Central memory CD8-positive, alpha-beta T cell (primary cell): ENCODE measurements around the gene MIDN.

Source experiments
- ATAC-seq: fragments of 150-1000 bp; cut with Tn5 transposase; replicated peaks from 2 replicates; pipeline ENCODE4 v1.10.0; 2022; ENCODE audit warnings: mild to moderate bottlenecking, moderate FRiP score, moderate number of reproducible peaks; ENCODE audit not compliant: poor library complexity, severe bottlenecking; ENCODE audit errors: extremely low read depth
- DNase-seq, 2 donors: peaks; one replicate each; pipeline ENCODE4 v3.0.0; 2021; ENCODE audit warnings: low spot score in 2 of 2
- H3K27ac Mint-ChIP-seq: one replicate; pipeline ENCODE4 v1.8.0; 2022; ENCODE audit warnings: low read depth, mild to moderate bottlenecking, moderate library complexity, mixed read lengths
- H3K27me3 Mint-ChIP-seq: one replicate; pipeline ENCODE4 v1.8.0; 2022; ENCODE audit warnings: mixed read lengths
- H3K36me3 Mint-ChIP-seq: one replicate; pipeline ENCODE4 v1.8.0; 2022; ENCODE audit warnings: mild to moderate bottlenecking, moderate library complexity, mixed read lengths; ENCODE audit not compliant: insufficient read depth
- H3K4me1 Mint-ChIP-seq: one replicate; pipeline ENCODE4 v1.8.0; 2022; ENCODE audit warnings: mixed read lengths
- H3K4me3 Mint-ChIP-seq: one replicate; pipeline ENCODE4 v1.8.0; 2022; ENCODE audit warnings: mild to moderate bottlenecking, moderate library complexity, mixed read lengths
- H3K9me3 Mint-ChIP-seq: one replicate; pipeline ENCODE4 v1.8.0; 2022; ENCODE audit warnings: mixed read lengths

Gene MIDN

DNA sequence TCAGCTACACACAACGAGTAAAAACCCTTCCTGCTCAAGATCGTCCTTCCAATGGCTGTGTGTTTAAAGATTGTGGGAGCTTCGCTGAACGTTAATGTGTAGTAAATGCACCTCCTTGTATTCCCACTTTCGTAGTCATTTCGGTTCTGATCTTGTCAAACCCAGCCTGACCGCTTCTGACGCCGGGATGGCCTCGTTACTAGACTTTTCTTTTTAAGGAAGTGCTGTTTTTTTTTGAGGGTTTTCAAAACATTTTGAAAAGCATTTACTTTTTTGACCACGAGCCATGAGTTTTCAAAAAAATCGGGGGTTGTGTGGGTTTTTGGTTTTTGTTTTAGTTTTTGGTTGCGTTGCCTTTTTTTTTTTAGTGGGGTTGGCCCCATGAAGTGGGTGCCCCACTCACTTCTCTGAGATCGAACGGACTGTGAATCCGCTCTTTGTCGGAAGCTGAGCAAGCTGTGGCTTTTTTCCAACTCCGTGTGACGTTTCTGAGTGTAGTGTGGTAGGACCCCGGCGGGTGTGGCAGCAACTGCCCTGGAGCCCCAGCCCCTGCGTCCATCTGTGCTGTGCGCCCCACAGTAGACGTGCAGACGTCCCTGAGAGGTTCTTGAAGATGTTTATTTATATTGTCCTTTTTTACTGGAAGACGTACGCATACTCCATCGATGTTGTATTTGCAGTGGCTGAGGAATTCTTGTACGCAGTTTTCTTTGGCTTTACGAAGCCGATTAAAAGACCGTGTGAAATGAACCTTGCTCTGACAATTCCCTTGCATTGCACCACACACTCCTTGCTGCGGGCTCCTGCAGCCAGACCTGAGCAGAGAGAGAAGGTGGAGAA, 24.3 kb downstream of the MIDN start:
- peak overlapping the region; percentile 85 for H3K4me3 Mint-ChIP-seq
- peaks cover 67% of the 10 kb centered on the region for H3K36me3 Mint-ChIP-seq
- H3K27ac Mint-ChIP-seq, result peak overlapping the region; percentile 95
- peaks cover 62% of the 10 kb centered on the region for H3K4me1 Mint-ChIP-seq
- no peaks in the 10 kb centered on the region for H3K9me3 Mint-ChIP-seq
- no peak for DNase-seq
- ATAC-seq, result no peak
- no peaks in the 10 kb centered on the region for H3K27me3 Mint-ChIP-seq

DNA sequence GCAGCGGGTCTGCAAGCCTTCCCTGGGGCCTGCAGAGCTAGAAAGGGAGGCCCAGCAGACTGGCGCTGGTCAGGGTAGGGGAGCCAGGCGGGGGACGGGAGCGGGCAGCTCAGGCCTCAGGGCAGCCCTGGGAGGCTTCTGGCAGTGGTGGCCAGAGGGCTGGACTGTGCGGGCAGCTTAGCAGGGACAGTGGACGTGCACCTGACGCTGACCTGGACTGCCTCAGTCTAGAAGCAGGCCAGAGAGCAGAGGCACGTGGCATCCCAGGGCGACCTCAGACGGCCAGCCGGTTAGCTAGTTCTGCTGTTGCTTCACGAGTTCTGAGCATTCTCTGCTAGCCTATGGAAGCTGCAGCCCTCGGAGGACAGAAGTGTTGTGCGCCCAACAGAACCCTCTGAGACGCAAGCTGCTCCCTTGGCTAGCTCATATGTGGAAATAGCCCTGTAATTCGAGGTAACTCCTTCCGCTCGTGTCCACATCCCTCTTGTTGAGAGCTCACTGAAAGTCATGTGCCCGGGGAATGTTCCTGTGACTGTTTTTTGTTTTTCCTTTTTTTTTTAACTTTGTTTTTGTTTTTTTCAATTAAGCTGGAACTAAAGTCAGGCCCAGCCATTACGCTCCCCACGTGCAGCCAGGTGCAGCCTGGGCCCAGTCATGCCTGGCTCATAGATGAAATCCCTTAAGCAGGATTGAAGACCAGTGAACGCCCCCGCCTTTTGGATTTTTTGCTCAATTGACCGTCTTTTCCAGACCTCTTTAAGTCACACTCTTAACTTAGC, 25.1 kb downstream of the MIDN start:
- H3K4me1 Mint-ChIP-seq, result peaks cover 54% of the 10 kb centered on the region
- H3K9me3 Mint-ChIP-seq, result no peaks in the 10 kb centered on the region
- H3K4me3 Mint-ChIP-seq, result peak overlapping the region; percentile 85
- peak overlapping the region; percentile 95 for H3K27ac Mint-ChIP-seq
- ATAC-seq, result no peak
- H3K36me3 Mint-ChIP-seq, result peaks cover 70% of the 10 kb centered on the region
- DNase-seq, result no peak
- H3K27me3 Mint-ChIP-seq, result no peaks in the 10 kb centered on the region

DNA sequence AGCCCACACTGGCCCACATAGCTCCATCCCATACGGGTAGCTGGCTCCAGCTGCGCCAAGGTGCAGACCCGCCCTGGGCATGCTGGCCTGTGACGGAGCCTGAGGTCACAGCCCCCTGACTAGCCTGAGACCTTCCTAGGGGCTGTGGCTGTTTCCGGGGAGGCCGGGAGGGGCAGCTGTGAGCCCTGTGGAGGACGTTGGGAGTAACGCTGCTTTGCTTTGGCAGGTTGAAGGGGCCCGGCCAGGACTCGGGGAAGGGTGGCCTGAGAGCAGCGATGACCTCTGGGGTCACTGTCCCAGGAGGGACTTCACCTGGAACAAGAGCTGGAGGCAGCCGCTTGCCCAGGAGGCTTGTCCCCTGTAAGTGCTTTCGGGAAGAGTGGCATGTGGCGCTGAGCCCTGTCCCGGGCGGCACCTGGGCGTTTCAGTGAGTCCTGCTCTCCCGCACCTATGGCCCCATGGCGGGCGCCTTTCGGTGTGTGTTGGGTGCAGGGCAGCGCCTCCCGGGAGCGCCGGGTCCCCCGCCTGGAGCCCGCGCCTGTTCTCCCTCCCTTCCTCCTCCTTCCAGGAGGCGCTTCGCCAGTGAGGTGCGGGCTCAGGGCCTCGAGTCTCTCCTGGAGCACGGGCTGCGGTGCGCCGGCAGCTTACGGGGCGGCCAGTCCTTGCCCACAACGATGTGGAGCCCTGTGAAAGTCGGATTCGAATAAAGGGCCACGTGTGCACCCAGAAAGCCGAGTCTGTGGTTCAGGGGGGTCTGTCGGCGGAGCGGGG, 25.9 kb downstream of the MIDN start:
- Mint-ChIP-seq H3K27ac (peak overlapping the region; percentile 95), H3K9me3 (no peaks in the 10 kb centered on the region), H3K36me3 (peaks cover 63% of the 10 kb centered on the region), H3K4me3 (peak overlapping the region; percentile 57), H3K4me1 (peaks cover 47% of the 10 kb centered on the region), H3K27me3 (no peaks in the 10 kb centered on the region)
- DNase-seq (no peak), ATAC-seq (no peak)

DNA sequence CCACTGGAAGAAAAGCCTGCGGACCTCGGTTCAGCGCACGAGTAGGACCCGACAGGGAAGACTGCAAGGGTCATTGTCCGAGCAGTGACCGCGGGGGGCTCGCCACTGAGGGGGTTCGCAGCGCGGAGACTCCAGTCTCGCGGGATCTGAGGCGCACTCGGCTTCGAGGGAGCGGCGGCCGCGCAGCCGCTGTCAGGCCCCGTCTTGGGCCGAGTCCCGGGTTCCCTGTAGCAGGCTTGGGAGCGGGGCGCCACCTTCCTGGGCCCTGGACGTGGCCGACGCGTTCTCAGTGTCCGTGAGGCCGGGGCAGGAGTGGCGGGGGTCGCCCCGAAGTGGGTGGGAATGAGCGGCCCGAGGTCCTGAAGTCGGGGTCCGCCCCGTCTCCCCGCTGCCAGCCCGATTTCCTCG, 26.5 kb downstream of the MIDN start:
- Mint-ChIP-seq H3K4me1 (peaks cover 51% of the 10 kb centered on the region), H3K27ac (peak overlapping the region; percentile 95), H3K9me3 (no peaks in the 10 kb centered on the region), H3K4me3 (peak overlapping the region; percentile 75), H3K27me3 (no peaks in the 10 kb centered on the region), H3K36me3 (peaks cover 62% of the 10 kb centered on the region)
- DNase-seq (no peak), ATAC-seq (no peak)

DNA sequence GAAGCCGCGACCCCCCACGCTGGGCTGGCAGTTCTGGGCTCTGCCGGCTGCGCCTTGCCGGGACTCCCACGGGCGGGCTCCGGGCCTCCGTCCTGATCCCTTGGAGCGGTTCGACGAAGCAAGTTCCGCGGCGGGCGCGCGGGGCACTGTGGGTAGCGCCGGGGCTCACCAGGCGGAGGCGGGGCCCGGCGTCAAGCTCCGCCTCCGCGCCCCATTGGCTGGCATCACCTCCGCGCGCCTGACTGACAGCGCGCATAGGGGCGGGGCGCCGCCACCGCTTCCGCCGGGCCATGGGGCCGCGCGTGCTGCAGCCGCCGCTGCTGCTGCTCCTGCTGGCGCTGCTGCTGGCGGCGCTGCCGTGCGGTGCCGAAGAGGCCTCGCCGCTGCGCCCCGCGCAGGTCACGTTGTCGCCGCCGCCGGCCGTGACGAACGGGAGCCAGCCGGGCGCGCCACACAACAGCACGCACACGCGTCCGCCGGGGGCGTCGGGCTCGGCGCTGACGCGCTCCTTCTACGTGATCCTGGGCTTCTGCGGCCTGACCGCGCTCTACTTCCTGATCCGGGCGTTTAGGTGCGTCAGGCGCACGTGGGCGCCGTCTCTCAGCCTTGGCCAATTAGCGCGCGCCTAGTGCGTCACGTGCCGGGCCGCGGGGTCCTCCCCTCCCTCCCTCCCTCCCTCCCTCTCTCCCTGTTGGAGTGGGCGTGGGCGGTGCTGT, 27.0 kb downstream of the MIDN start, which contains the start of gene FAM174C:
Gene FAM174C, plus strand, starts transcription at position 271 of the 716 bp plus-strand sequence. Its CDS starts 20 bp downstream, at position 291.
- ATAC-seq (peak; percentile 84), DNase-seq (peak; percentile 83 to 95)
- Mint-ChIP-seq H3K36me3 (peaks cover 57% of the 10 kb centered on the region), H3K4me3 (peak within 1 kb of the TSS; percentile 75), H3K9me3 (no peaks in the 10 kb centered on the region), H3K27ac (peak within 1 kb of the TSS; percentile 95), H3K4me1 (peaks cover 51% of the 10 kb centered on the region), H3K27me3 (no peaks in the 10 kb centered on the region)

DNA sequence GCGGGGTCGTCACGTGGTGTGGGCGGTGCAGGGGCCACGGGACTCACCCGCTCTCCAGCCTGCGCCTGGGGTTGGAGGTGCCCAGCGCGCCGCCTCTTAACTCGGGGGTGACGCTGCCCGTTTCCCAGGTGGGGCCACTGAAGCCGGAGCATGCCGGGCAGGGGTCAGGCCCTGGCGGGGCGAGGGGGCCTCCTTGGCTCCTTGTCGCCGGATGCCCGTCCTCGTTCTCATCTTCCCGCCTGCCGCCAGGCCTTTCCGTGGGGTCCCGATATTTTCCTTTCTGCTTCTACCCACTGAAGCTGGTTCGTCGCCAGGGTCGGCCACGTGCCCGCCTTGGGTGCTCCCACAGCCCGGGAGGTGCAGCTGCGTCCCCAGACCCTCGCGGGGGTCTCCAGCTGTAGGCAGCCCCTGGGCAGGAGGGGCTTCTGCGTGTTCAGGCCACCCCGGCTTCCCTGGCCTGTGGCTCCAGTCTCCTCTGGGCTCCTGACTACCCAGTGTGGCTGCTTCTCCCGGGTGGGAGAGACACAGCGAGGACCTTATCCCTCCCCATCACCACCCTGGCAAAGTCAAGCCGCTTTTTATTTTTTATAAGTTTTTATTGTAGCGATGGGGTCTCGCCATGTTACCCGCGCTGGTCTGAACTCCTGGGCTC, 27.7 kb downstream of the MIDN start:
- Mint-ChIP-seq H3K27ac (peak overlapping the region; percentile 95), H3K27me3 (no peaks in the 10 kb centered on the region), H3K9me3 (no peaks in the 10 kb centered on the region), H3K36me3 (peaks cover 50% of the 10 kb centered on the region), H3K4me1 (peaks cover 46% of the 10 kb centered on the region), H3K4me3 (peak overlapping the region; percentile 75)
- DNase-seq (no peak), ATAC-seq (no peak)

DNA sequence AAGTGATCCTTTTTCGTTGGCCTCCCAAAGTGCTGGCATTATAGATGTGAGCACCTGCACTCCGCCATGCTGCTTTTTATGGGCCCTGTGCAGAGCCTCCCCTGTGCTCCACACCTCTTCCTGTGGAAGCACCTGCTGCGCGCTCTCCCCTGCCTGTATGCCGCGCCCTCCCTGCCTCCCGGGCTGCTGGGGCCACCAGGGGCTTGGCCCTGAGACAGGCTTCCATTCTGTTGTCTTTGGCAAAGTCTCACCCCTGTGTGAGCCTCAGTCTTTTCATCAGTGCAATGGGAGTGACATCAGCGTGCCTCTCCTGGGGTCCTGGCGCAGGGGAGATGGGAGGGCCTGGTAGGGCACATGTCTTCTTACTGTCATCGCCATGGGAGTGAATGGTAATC, 28.2 kb downstream of the MIDN start:
- ATAC-seq (no peak), DNase-seq (no peak)
- H3K27ac Mint-ChIP-seq, result peak overlapping the region; percentile 95

DNA sequence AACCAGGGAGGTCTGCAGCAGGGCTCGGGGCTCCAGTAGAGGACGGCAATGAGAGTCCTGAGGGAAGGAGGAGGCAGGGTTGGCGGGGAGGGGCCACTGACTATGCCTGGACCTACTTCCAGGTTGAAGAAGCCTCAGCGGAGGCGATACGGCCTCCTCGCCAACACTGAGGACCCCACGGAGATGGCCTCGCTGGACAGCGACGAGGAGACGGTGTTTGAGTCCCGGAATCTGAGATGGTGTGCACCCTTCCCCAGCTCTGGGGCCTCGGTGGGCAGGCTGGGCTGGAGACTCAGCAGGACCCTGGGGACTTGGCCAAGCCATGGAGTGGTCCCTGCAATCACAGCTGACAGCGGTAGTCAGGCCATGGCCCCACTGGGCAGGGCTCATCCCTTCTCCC, 28.7 kb downstream of the MIDN start:
- ATAC-seq (no peak), DNase-seq (no peak)
- Mint-ChIP-seq H3K4me1 (peaks cover 41% of the 10 kb centered on the region), H3K4me3 (peak overlapping the region; percentile 75), H3K36me3 (peaks cover 43% of the 10 kb centered on the region), H3K27ac (peak overlapping the region; percentile 95), H3K27me3 (no peaks in the 10 kb centered on the region), H3K9me3 (no peaks in the 10 kb centered on the region)

More for the DNA sequence above, 28.2 kb downstream of the MIDN start:
- peaks cover 42% of the 10 kb centered on the region for H3K4me1 Mint-ChIP-seq
- no peaks in the 10 kb centered on the region for H3K9me3 Mint-ChIP-seq
- H3K36me3 Mint-ChIP-seq, result peaks cover 47% of the 10 kb centered on the region
- H3K27me3 Mint-ChIP-seq, result no peaks in the 10 kb centered on the region
- peak overlapping the region; percentile 75 for H3K4me3 Mint-ChIP-seq

DNA sequence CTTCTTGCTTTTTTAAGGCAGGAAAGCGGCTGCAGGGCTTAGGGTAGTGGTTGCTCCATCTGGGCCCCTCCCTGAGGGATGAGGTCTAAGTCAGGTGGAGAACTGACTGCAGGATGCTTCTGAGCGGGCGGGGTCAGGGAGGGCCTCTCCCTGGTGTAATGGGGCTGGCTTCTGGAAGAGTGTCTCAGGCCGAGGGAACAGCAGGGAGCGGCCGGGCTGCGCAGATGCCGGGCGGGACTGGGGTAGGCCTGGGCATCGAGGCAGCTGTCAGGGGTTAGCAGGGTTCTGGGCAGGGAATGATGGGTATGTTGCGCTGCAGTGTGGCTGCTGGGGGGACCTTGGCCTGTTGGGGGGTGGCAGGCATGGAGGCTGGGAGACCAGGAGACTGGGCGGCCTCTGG, 29.7 kb downstream of the MIDN start:
- Mint-ChIP-seq H3K27ac (no peak overlapping the region), H3K36me3 (peaks cover 33% of the 10 kb centered on the region), H3K4me1 (peaks cover 36% of the 10 kb centered on the region), H3K4me3 (no peak overlapping the region), H3K9me3 (no peaks in the 10 kb centered on the region), H3K27me3 (no peaks in the 10 kb centered on the region)
- ATAC-seq (no peak), DNase-seq (no peak)

DNA sequence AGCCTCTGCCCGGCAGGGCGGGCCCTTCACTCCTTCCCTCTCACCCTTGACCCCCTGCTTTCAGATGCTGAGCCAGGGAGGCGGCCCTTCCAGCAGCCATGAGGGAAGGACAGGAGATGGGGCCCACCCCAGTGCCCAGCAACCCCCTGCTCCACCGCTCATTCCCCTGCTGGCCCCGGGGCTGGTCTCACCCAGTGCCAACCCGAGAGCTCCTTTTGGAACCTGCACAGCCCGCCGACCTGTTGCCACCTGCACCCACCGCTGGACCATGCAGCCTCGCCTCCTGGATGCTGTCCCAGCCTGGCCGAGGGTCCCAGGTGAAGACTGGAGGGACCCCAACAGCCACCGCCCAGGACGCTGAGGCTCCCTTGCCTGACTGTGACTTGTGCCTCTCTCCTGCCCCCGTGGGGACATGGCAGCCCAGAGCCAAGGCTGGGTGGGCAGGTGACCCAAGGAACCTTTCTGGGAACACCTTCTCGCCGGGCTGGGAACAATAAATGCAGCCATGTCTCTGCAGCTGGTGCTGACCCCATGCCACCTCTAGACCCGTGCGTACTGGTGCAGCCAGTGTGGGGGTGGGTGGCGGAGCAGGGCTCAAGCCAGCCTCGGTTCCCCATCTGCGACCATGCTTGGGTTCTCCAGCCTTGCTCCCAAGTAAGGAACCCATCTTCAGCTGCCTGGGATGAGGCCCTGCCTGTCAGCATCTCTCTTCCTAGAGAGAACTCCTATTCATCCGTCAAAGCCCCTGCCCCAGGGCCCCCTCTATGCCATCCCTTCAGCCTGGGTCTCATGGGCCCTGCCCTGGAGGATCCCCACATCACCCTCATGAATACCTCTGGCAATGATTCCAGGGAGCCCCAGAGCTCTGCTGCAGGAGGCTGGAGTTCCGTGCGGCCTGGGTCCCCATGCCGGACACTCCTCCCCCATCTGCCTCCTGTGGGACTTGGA, 30.6 kb downstream of the MIDN start:
- Mint-ChIP-seq H3K4me3 (peak overlapping the region; percentile 50), H3K36me3 (peaks cover 24% of the 10 kb centered on the region), H3K27me3 (peaks cover 2% of the 10 kb centered on the region), H3K4me1 (peaks cover 29% of the 10 kb centered on the region), H3K27ac (peak overlapping the region; percentile 87), H3K9me3 (no peaks in the 10 kb centered on the region)
- ATAC-seq (no peak), DNase-seq (no peak)
